ENCODE data around the gene CHRNA3.

GRCh38 chr15:78627348-78627747 is 6.6 kb upstream of the CHRNA3 start:
- no peak for TF ChIP-seq CTCF (conservative IDR thresholded peaks at IDR 0.05 in 1 of 2, IDR thresholded peaks at IDR 0.05 in 1 of 2; ENCODE audit: extremely low read depth in 1 of 2, insufficient read depth in 1 of 2, low read depth in 1 of 2, low read length in 2 of 2)
- no peak for TF ChIP-seq EZH2 (IDR thresholded peaks at IDR 0.05; ENCODE audit: borderline replicate concordance, low read length)

Data from mammary epithelial cell (primary cell).